Neural cell (in vitro differentiated cells): Measurements from ENCODE around the gene MMP14.

Source experiments
- EZH2 ChIP-seq: fragments of 200-600, 300-800 bp; shearing (Covaris generic), sonication (generic); IDR thresholded peaks from 2 replicates; pipeline ENCODE4 v1.6.1; 2014; ENCODE audit warnings: antibody characterized with exemption, low read length, borderline replicate concordance, mild to moderate bottlenecking; ENCODE audit not compliant: insufficient read depth, poor library complexity, severe bottlenecking
- MXI1 ChIP-seq: fragments of 450-650 bp; conservative IDR thresholded peaks from 2 replicates; pipeline ENCODE4 v1.6.1; 2014; ENCODE audit warnings: antibody characterized with exemption, mild to moderate bottlenecking; ENCODE audit not compliant: poor library complexity, severe bottlenecking
- POLR2AphosphoS5 ChIP-seq: IDR thresholded peaks from 2 replicates; pipeline ENCODE4 v1.6.1; 2012
- RAD21 ChIP-seq: fragments of 450-650 bp; conservative IDR thresholded peaks from 2 replicates; pipeline ENCODE4 v1.6.1; 2014; ENCODE audit warnings: antibody characterized with exemption, mild to moderate bottlenecking, moderate library complexity
- TAF1 ChIP-seq: IDR thresholded peaks from 2 replicates; pipeline ENCODE4 v1.6.1; 2012; ENCODE audit warnings: low read depth
- TF ChIP-seq, protein P1 (sequence below): fragments of 450-650 bp; IDR thresholded peaks from 2 replicates; pipeline ENCODE4 v1.5.1; 2014; ENCODE audit warnings: antibody characterized with exemption, mild to moderate bottlenecking, moderate library complexity; ENCODE audit not compliant: poor library complexity, severe bottlenecking
- TF ChIP-seq, protein P2 (sequence below): IDR thresholded peaks from 2 replicates; pipeline ENCODE4 v1.6.1; 2012; ENCODE audit warnings: borderline replicate concordance

DNA sequence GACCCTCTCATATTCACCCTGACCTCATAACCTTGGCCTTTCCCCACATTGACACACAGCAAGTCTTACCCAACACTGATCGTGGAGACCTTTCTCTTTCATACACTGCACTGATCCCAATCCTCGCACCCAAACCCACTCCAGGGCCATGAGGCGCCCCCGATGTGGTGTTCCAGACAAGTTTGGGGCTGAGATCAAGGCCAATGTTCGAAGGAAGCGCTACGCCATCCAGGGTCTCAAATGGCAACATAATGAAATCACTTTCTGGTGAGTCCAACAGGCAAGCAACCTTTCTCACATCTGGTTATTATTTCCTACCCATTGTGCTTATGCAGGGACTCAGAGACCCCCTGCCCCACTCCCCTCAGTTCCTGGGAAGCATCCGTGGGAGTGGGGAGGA, 5.4 kb downstream of the MMP14 start:
- TF ChIP-seq, protein P1, sequence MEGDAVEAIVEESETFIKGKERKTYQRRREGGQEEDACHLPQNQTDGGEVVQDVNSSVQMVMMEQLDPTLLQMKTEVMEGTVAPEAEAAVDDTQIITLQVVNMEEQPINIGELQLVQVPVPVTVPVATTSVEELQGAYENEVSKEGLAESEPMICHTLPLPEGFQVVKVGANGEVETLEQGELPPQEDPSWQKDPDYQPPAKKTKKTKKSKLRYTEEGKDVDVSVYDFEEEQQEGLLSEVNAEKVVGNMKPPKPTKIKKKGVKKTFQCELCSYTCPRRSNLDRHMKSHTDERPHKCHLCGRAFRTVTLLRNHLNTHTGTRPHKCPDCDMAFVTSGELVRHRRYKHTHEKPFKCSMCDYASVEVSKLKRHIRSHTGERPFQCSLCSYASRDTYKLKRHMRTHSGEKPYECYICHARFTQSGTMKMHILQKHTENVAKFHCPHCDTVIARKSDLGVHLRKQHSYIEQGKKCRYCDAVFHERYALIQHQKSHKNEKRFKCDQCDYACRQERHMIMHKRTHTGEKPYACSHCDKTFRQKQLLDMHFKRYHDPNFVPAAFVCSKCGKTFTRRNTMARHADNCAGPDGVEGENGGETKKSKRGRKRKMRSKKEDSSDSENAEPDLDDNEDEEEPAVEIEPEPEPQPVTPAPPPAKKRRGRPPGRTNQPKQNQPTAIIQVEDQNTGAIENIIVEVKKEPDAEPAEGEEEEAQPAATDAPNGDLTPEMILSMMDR: no peak
- TF ChIP-seq EZH2 (no peak), POLR2AphosphoS5 (no peak), TAF1 (no peak), MXI1 (no peak), RAD21 (no peak)
- TF ChIP-seq, protein P2, sequence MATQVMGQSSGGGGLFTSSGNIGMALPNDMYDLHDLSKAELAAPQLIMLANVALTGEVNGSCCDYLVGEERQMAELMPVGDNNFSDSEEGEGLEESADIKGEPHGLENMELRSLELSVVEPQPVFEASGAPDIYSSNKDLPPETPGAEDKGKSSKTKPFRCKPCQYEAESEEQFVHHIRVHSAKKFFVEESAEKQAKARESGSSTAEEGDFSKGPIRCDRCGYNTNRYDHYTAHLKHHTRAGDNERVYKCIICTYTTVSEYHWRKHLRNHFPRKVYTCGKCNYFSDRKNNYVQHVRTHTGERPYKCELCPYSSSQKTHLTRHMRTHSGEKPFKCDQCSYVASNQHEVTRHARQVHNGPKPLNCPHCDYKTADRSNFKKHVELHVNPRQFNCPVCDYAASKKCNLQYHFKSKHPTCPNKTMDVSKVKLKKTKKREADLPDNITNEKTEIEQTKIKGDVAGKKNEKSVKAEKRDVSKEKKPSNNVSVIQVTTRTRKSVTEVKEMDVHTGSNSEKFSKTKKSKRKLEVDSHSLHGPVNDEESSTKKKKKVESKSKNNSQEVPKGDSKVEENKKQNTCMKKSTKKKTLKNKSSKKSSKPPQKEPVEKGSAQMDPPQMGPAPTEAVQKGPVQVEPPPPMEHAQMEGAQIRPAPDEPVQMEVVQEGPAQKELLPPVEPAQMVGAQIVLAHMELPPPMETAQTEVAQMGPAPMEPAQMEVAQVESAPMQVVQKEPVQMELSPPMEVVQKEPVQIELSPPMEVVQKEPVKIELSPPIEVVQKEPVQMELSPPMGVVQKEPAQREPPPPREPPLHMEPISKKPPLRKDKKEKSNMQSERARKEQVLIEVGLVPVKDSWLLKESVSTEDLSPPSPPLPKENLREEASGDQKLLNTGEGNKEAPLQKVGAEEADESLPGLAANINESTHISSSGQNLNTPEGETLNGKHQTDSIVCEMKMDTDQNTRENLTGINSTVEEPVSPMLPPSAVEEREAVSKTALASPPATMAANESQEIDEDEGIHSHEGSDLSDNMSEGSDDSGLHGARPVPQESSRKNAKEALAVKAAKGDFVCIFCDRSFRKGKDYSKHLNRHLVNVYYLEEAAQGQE: no peak
